Vagina (tissue), 2 donors: ENCODE data around the gene ANKRD53. TPM values are rescaled to one million over a fixed set of nuclear protein-coding genes. Genes with fewer than 3 reads are reported as not detected.

Source experiments
- DNase-seq, 2 donors: peaks; one replicate each; pipeline ENCODE4 v3.0.0-alpha.2; 2017; ENCODE audit errors: extremely low spot score in 2 of 2
- H3K27ac ChIP-seq: fragments of 200-600 bp; sonication (generic); one replicate; pipeline ENCODE4 v1.5.1; 2019
- H3K27me3 ChIP-seq: fragments of 200-600 bp; sonication (generic); one replicate; pipeline ENCODE4 v1.5.1; 2019
- H3K36me3 ChIP-seq, 2 donors: fragments of 200-600 bp; sonication (generic); one replicate each; pipeline ENCODE4 v1.5.1; 2017 to 2019
- H3K4me1 ChIP-seq: fragments of 200-600 bp; sonication (generic); one replicate; pipeline ENCODE4 v1.5.1; 2019
- H3K4me3 ChIP-seq, 2 donors: fragments of 200-600 bp; sonication (generic); 1 replicate in 1 of 2; 2 replicates in 1 of 2; pipeline ENCODE4 v1.5.1; 2016 to 2019
- H3K9me3 ChIP-seq: fragments of 200-600 bp; sonication (generic); one replicate; pipeline ENCODE4 v1.5.1; 2019
- CTCF ChIP-seq, 3 experiments: fragments of 450-650 bp in 2 of 3; fragments of 200-600 bp in 1 of 3; sonication (generic) in 1 of 3; IDR thresholded peaks; one replicate each; pipeline ENCODE4 v1.5.1; 2017 to 2019; ENCODE audit warnings: antibody characterized with exemption in 3 of 3, mild to moderate bottlenecking in 2 of 3, moderate library complexity in 2 of 3
- POLR2A ChIP-seq, 2 donors: fragments of 450-650 bp; IDR thresholded peaks; one replicate each; pipeline ENCODE4 v1.6.1; 2017; ENCODE audit warnings: antibody characterized with exemption in 2 of 2, mild to moderate bottlenecking in 2 of 2, moderate library complexity in 2 of 2
- POLR2AphosphoS5 ChIP-seq, 2 donors: sonication (generic); formaldehyde crosslinking; IDR thresholded peaks; one replicate each; pipeline ENCODE4 v1.9.0; 2017; ENCODE audit warnings: antibody characterized with exemption in 2 of 2, mild to moderate bottlenecking in 2 of 2, low read depth in 1 of 2; ENCODE audit not compliant: insufficient read depth in 1 of 2
- intact Hi-C: fragments of 100-400 bp; cut with DNase I; formaldehyde crosslinking; loops from one replicate; pipeline ENCODE4 v1.15.1; 2023
- total RNA-seq: library from RNA; depleted of rRNA; stranded (reverse); fragments of >200 nt; gene quantifications from one replicate; pipeline ENCODE4 v1.2.3, GENCODE V29; 2016

The ANKRD53 gene
- total RNA-seq, 1 donor from 2014 or later, result 4.9 TPM

GRCh38 chr2:71000780-71001591, 22.6 kb downstream of the ANKRD53 start:
- intact Hi-C loops, result loop anchor here (5.0 kb wide), 1 partner anchor 34 kb away; no protein-coding TSS in a partner anchor
- H3K9me3 ChIP-seq, result no peaks in the 10 kb centered on the region

GRCh38 chr2:71001592-71001927, 23.1 kb downstream of the ANKRD53 start:
- no peaks in the 10 kb centered on the region for H3K9me3 ChIP-seq
- no peaks in the 10 kb centered on the region for H3K27me3 ChIP-seq
- no peak overlapping the region for H3K27ac ChIP-seq
- no peak overlapping the region for H3K4me3 ChIP-seq
- H3K4me1 ChIP-seq, result peaks cover 7% of the 10 kb centered on the region
- no peak for TF ChIP-seq POLR2AphosphoS5 (IDR thresholded peaks at IDR 0.05; ENCODE audit: insufficient read depth in 1 of 2, low read depth in 1 of 2)
- TF ChIP-seq CTCF (IDR thresholded peaks at IDR 0.05), result no peak
- TF ChIP-seq POLR2A (IDR thresholded peaks at IDR 0.05), result no peak
- intact Hi-C loops, result loop anchor here (5.0 kb wide), 1 partner anchor 34 kb away; no protein-coding TSS in a partner anchor
- no peaks in the 10 kb centered on the region for H3K36me3 ChIP-seq
- DNase-seq, result no peak

More at GRCh38 chr2:71000780-71001591, 22.6 kb downstream of the ANKRD53 start:
- no peaks in the 10 kb centered on the region for H3K36me3 ChIP-seq
- H3K4me3 ChIP-seq, result peak overlapping the region in 1 of 2 donors; percentile 35
- no peaks in the 10 kb centered on the region for H3K27me3 ChIP-seq
- peak in 1 of 2 donors; percentile 85 for DNase-seq
- H3K27ac ChIP-seq, result no peak overlapping the region
- H3K4me1 ChIP-seq, result peaks cover 8% of the 10 kb centered on the region
- no peak for TF ChIP-seq POLR2AphosphoS5 (IDR thresholded peaks at IDR 0.05; ENCODE audit: insufficient read depth in 1 of 2, low read depth in 1 of 2)
- no peak for TF ChIP-seq POLR2A (IDR thresholded peaks at IDR 0.05)
- peak; percentile 70 to 82 (median 77) for TF ChIP-seq CTCF (IDR thresholded peaks at IDR 0.05)

- H3K4me3 ChIP-seq, result no peak overlapping the region
- H3K27ac ChIP-seq, result no peak overlapping the region
- peaks cover 7% of the 10 kb centered on the region for H3K4me1 ChIP-seq
- intact Hi-C loops, result loop anchor here (5.0 kb wide), 1 partner anchor 35 kb away; no protein-coding TSS in a partner anchor
- H3K36me3 ChIP-seq, result no peaks in the 10 kb centered on the region
- TF ChIP-seq CTCF (IDR thresholded peaks at IDR 0.05) (no peak), POLR2A (IDR thresholded peaks at IDR 0.05) (no peak), POLR2AphosphoS5 (IDR thresholded peaks at IDR 0.05; ENCODE audit: insufficient read depth in 1 of 2, low read depth in 1 of 2) (no peak)
- H3K9me3 ChIP-seq, result no peaks in the 10 kb centered on the region
- H3K27me3 ChIP-seq, result no peaks in the 10 kb centered on the region
- no peak for DNase-seq
These were observed 23.6 kb downstream of the ANKRD53 start for GRCh38 chr2:71001981-71002570.

GRCh38 chr2:71003396-71003795, 25.0 kb downstream of the ANKRD53 start:
- Histone ChIP-seq H3K27ac (no peak overlapping the region), H3K4me3 (no peak overlapping the region), H3K4me1 (peaks cover 7% of the 10 kb centered on the region), H3K36me3 (no peaks in the 10 kb centered on the region), H3K9me3 (no peaks in the 10 kb centered on the region), H3K27me3 (no peaks in the 10 kb centered on the region)
- TF ChIP-seq POLR2AphosphoS5 (IDR thresholded peaks at IDR 0.05; ENCODE audit: insufficient read depth in 1 of 2, low read depth in 1 of 2), result no peak
- TF ChIP-seq CTCF (IDR thresholded peaks at IDR 0.05), result no peak
- TF ChIP-seq POLR2A (IDR thresholded peaks at IDR 0.05), result no peak
- DNase-seq, result no peak
- intact Hi-C loops, result loop anchor here (5.0 kb wide), 1 partner anchor 36 kb away; no protein-coding TSS in a partner anchor
